DMS53 (cell line): ENCODE data around the gene MIER2.
A peak's percentile ranks its signal among the peaks of the same experiment; 100 is the strongest.

Experiments used
- DNase-seq: peaks from one replicate; lab custom pipeline; 2025; lab: John Stamatoyannopoulos, UW

MIER2 gene

GRCh38 chr19:307793-308420, 36.7 kb downstream of the MIER2 start:
- DNase-seq: no peak

DNA sequence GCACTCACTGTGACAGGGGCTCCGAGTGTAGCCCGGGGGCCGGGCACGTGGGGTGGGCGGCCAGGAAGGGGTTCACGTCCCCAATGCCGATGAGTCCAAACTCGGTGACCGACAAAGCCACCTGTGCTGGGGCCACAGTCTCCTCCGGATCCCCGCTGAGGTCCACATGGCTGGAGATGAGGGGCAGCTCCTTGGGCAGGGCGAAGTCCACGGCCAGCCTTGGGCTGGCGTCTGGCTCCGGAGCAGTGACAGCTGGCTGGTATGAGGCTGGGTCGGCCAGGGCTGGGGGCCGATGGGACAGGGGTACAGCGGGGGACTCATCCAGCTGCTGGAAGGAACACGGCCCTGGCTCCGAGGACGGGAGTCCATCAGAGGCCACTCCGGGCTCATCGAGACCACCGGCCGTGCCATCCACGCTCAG, 37.5 kb downstream of the MIER2 start:
- DNase-seq: no peak

DNA sequence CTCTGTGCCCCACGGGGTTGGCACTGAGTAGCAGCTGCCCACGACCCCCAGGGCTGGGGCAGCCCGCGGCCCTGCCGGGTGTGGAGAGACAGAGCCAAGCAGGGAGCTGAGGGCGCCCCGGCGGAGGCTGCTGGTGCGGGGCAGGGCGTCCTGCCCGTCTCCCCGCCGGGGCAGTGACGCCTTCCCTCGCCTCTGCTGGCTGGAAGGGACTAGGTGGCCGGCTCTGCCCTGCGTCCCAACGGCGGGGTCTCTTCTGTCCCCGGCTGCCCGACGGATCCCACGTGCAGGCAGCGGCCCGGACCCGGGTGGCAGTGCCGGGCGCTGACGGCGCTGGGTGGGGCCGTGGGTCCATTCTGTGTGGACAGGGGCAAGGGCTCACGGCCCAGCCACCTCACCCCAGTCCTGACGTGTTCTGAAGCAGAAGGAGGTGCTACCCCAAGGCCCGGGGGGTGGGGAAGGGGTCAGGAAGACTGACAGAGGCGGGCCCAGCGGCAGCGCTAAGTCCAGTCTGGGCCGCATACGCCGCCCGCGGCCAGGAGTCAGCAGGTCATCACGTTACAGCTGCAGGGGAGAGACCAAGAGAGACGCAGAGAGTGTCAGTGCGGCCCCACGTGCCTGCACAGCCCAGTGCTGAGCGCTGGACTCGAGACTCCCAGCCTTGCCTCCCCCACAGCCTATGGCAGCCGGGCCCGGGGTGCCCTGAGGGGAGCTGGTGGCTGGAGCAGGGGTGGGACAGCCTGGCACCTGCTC, 38.3 kb downstream of the MIER2 start:
- DNase-seq: no peak

GRCh38 chr19:305240-306150, 39.1 kb downstream of the MIER2 start:
- no peak for DNase-seq

DNA sequence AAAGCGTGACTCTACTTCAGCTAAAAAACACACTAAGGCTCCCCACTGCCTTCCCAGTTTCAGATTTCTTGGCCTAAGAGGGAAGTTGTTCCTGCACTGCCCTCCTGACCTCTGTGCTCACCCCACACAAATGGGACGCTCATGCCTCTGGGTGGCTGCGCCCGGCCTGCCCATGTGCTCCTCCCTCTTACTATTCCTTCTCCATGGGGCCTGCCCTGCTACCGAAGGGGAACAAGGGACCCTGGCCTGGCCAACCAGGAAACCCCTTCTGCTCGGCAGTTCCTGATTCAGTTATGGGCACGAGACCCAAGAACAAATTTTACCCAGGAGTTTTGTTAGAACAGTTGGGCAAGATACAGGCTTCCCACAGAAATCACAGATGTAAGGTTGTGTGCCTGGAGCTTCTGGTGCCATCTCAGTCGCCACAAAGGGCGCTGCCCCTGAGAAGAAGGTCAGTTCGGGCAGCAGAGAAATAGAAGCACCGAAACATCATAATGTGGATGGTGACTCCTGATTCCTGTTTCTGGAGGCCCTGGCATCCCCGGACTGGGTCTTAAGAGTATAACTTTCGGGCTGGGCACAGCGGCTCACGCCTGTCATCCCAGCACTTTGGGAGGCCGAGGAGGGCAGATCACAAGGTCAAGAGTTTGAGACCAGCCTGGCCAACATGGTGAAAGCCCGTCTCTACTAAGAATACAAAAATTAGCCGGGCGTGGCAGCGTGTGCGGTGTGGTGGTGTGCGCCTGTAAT, 47.9 kb downstream of the MIER2 start:
- DNase-seq: no peak

GRCh38 chr19:295687-296370, 48.8 kb downstream of the MIER2 start:
- DNase-seq: no peak

GRCh38 chr19:294946-295686, 49.5 kb downstream of the MIER2 start:
- peak; percentile 63 for DNase-seq

GRCh38 chr19:294341-294945, 50.2 kb downstream of the MIER2 start:
- peak; percentile 56 for DNase-seq

- DNase-seq: peak; percentile 32
These were observed 51.0 kb downstream of the MIER2 start for GRCh38 chr19:293436-294110.

DNA sequence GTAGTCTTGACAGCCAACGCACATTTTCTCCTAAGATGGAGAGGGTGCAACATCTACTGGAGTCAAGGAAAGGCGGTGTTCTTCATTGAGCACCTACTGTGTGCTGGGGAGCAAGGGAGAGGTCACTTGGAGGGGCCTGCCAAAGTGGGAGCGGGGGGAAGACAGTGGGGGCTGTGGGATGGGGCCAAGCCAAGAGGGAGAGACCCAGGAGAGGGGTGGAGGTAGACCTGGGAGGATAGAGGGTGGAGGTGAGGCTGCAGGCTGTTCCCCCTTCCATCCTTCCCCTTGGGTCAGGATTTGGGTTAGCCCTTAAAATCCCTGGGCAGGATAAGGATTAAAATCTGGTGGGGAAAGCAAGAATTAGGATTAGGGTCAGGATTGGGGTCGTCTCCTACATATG, 51.6 kb downstream of the MIER2 start:
- DNase-seq: no peak

- no peak for DNase-seq
These were observed 52.2 kb downstream of the MIER2 start for GRCh38 chr19:292281-292884.

DNA sequence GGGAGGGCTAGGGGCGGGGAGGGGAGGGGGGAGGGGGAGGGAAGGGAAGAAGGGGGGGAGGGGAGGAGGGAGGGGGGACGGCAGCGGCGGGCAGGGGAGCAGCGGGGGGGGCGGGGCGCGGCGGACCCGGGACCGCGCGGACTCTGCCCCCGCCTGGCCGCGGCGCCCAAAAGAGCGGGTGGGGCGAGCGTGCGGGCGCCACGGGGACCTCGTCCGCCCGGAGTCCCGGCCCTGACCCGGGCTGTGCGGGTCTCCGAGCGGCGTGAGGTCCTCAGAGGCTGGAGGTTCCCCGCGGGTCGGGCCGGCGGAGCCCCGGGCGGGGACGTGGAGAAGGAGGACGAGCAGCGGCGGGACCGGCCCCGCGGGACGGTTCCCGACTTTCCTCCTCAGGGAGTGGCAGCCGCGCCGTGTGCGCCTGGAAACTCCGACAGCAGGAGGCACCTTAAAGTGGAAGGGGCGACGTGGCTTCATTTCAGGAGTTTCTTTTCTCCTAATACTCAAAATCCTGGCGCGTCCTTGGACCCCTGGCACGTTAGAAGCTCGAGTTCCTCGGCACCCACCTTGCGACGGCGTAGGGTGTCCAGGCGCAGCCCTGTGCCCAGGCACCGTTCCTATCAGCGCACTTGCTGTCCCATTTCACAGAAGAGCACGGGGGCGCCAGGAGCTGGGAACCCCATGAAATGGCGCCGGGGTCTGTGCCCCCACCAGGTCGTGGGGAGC, 52.9 kb downstream of the MIER2 start:
- peak; percentile 70 for DNase-seq

DNA sequence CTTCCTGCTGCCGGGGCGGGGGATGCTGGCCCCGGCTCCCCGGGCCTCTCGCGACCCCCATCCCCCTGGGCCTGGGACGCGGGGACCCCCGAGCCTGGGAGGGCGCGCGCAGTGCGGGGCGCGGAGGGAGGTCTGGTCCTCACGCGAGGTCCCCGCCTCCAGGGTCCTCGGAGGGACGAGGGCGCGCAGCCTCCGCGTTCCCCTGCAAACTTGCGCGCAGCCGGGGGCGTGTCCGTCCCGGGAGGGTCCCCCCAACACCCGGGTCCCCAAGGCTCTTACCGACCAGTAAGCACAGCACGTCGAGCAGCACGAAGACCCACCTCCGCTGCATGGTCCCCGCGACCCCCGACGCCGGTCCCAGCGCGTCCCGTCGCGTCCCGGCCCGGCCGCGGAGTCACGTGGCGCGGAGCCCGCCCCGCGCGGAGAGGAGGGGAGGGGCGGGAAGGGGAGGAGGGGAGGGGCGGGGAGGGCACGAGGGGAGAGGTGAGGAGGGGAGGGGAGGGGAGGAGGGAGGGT, 53.5 kb downstream of the MIER2 start, which contains the start of gene PLPP2:
Gene PLPP2 (minus strand): TSS at position 398 of the 516 bp plus-strand sequence. CDS start 67 bp downstream, at position 331.
- DNase-seq: peak; percentile 80

DNA sequence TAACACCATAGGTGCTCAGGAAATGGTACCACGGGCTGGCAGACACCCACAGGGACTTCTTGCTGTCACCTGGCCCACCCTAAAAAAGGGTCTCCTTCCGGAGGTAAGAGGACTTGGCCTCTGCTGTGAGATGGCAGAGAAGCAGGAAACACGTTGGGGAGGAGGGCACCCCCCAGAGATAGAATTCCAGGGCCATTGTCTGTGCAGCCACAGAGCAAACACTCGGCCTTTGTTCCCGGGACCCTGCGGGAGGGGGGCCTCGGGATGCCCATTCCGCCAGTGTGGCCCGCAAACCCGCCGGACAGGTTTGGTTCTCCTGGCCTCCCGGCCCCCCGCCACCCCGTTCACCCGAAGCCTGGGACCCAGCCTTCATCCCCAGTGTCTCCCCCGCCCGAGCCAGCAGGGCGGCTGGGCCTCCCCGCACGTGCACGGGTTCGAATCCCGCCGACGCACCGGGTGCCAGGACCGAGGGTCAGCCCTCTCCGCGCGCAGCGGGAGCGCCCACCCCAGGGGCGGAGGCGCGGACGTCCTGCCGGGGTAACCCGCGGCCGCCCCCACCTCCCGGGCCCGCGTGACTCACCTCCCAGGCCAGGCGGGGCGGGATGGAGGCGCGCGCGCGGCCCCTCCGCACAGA, 54.1 kb downstream of the MIER2 start:
- DNase-seq: peak; percentile 97

DNA sequence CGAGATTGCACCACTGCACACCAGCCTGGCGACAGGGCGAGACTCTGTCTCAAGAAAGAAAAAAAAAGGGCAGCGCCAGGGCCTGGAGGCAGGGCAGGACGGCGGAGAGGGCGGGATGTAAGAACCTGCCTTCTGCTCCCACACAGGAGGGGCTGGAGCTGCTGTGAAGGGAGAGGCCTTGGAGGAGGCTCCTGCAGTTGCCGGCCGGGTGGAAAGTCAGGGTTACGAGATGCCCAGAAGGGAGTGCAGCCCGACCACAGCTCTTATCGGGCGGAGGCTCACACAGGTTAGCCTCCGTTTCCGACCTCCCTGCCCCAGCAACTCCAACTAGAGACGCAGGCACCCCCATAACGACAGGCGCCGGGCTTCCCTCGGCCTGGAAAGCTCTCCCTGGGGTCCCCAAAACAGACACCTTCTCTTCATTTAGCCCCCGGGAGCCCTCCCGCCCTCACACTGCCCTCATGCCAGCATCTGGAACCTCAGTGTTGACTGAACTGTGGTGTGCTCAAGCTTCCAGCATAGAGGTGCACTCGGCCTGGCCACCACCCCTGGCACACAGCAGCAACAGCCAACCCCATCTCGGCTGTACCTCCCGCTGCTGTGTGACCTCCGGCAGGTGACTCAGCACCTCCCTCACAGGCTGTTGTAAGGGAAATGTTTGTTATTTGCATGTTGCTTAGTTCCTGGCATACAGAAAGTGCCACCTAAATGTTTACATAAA, 54.8 kb downstream of the MIER2 start:
- DNase-seq: peak; percentile 97

- DNase-seq: no peak
These were observed 55.7 kb downstream of the MIER2 start for GRCh38 chr19:288911-289310.

DNA sequence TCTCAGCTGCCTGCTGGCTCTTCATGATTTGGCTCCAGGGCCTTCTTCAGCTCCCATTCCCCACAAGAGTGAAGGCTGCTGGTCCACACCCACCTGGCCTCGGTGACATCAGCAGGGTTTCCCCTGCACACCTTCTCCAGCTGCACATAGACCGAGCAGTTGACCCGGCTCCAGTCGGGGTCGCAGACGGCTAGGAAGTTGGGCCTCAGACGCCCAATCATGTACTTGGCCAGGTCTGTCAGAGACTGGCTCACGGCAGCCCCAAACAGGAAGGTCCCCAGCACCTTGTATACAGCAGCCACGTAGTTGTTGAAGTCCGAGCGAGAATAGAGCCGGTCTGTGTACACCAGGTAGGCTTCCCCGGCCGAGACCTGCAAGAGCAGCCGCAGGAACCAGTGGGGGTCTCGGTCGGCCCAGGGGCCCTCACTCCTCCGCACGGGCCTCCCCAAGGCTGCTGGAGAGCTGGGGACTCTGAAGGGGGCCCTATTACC, 57.2 kb downstream of the MIER2 start:
- DNase-seq: no peak
